OCI-LY1 (cell line): ENCODE measurements around the gene DNM2.

Experiments used
- EZH2 ChIP-seq: fragments of 200-600 bp; sonication (generic), shearing (Covaris generic); IDR thresholded peaks from 2 replicates; pipeline ENCODE4 v1.8.0; 2017; ENCODE audit warnings: borderline replicate concordance, mixed run types, mild to moderate bottlenecking, antibody characterized with exemption, low read length, moderate library complexity, mixed read lengths
- TF ChIP-seq, protein P1 (sequence below): fragments of 200-600 bp; sonication (generic), shearing (Covaris generic); IDR thresholded peaks from 2 replicates; pipeline ENCODE4 v1.5.1; 2017; ENCODE audit warnings: mild to moderate bottlenecking, antibody characterized with exemption, low read length, moderate library complexity, mixed read lengths

DNA sequence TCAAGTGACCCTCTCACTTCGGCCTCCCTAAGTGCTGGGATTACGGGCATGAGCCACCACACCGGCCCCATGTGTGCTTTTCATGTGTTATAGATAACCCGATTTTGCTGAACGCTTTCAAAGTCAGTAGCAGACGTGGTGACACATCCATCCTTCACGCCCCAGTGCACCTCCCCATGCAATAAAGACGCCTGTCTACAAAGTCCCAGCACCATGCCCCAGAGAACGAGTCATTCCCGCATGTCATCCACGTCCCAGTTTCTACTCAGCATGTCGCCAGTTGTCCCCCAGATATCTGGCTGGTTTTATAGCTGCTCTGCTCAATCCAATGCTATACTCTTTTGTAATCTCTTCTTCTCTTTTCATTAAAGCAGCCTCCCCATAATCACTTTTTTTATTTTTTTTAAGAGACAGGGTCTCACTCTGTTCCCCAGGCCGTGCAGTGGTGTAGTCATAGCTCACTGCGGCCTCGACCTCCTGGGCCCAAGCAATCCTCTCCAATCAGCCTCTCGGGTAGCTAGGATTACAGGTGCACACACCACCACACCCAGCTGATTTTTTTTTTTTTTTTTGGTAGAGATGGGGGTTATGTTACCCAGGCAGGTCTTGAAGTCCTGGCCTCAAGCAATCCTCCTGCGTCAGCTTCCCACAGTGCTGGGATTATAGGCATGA, 42.5 kb downstream of the DNM2 start:
- TF ChIP-seq, protein P1, sequence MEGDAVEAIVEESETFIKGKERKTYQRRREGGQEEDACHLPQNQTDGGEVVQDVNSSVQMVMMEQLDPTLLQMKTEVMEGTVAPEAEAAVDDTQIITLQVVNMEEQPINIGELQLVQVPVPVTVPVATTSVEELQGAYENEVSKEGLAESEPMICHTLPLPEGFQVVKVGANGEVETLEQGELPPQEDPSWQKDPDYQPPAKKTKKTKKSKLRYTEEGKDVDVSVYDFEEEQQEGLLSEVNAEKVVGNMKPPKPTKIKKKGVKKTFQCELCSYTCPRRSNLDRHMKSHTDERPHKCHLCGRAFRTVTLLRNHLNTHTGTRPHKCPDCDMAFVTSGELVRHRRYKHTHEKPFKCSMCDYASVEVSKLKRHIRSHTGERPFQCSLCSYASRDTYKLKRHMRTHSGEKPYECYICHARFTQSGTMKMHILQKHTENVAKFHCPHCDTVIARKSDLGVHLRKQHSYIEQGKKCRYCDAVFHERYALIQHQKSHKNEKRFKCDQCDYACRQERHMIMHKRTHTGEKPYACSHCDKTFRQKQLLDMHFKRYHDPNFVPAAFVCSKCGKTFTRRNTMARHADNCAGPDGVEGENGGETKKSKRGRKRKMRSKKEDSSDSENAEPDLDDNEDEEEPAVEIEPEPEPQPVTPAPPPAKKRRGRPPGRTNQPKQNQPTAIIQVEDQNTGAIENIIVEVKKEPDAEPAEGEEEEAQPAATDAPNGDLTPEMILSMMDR, result no peak
- TF ChIP-seq EZH2, result no peak
